ENCODE data around the gene SLCO3A1.

SLCO3A1 gene

DNA sequence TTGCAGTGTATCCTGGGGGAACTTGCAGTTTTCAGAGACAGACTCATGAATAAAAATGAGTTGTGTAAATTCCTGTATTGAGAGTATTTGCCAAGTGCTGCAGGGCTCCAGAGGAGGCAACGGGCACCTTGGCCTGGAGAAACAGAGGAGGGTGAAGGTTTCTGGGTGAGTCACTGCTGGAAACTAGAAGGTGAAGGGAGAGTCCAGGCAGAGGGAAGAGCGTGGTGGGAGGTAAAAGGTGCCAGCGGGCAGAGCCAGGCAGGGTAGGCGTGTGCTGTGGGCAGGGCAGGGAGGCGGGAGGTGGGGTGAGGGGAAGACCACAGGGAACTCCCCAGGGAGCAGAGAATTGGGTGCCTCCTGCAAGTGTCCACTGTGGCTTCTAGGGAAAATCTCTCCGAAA lies 120.8 kb downstream of the SLCO3A1 start:
- ChIA-PET POLR2A (no interaction called here), CTCF (no interaction called here)
- Histone ChIP-seq H3K4me3 (ENCODE audit: low read depth, low read length) (no peak overlapping the region), H3K27ac (ENCODE audit: extremely low read depth, low read depth, low read length) (no peak overlapping the region), H3K36me3 (ENCODE audit: control insufficient read depth in 2 of 2, insufficient read depth in 1 of 2, low read length in 2 of 2) (no peaks in the 10 kb centered on the region), H3K4me1 (ENCODE audit: control insufficient read depth, insufficient read depth, low read length) (no peaks in the 10 kb centered on the region), H3K9me3 (ENCODE audit: control insufficient read depth, insufficient read depth, low read depth, low read length) (no peaks in the 10 kb centered on the region)
- peak; percentile 82 for TF ChIP-seq ZFHX2 (tag by site-specific recombination; conservative IDR thresholded peaks at IDR 0.05)
- TF ChIP-seq, protein P1, sequence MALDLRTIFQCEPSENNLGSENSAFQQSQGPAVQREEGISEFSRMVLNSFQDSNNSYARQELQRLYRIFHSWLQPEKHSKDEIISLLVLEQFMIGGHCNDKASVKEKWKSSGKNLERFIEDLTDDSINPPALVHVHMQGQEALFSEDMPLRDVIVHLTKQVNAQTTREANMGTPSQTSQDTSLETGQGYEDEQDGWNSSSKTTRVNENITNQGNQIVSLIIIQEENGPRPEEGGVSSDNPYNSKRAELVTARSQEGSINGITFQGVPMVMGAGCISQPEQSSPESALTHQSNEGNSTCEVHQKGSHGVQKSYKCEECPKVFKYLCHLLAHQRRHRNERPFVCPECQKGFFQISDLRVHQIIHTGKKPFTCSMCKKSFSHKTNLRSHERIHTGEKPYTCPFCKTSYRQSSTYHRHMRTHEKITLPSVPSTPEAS (tag by site-specific recombination; IDR thresholded peaks at IDR 0.05), result no peak
- peak; percentile 83; the same call in 1 of the 2 replicates for TF ChIP-seq EGR2 (tag by site-specific recombination; IDR thresholded peaks at IDR 0.05; ENCODE audit: low read depth)
- no peak for TF ChIP-seq ZNF629 (tag by site-specific recombination; IDR thresholded peaks at IDR 0.05)

DNA sequence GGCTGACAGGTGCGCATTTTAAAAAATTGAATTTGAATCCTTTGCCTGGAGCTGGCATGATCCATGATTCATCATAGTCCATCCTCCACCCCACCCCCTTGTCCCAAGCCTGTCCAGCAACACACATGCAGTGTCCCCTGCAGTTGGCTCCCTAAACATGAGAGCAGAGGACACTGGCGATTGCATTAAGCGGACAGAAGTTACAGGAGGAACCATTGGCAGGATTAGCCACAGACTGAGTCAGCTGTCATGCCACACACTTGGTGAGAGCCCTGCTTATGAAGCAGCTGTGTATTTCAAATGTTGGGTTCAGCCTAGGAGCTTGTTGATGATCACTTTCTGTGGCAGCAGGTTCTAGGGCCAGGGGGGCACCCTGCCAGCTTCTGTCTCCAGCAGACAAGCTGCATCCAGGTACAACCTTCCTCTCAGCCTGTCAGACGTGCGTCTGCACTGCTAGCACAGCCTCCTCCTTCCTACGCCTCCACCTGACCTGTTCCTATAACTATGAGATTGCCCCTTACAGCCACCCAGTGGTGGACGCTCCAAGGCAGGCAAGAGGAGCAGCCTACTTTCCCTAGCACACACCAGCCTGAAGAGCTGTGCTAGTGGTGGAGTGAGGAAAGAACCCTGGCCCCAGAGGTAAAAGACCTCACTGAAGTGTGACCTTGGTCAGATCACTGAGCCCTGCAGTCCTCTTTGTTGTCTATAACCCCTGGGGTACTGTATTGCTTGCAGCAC lies 121.9 kb downstream of the SLCO3A1 start:
- POLR2A ChIA-PET, result no interaction called here
- TF ChIP-seq, protein P2, sequence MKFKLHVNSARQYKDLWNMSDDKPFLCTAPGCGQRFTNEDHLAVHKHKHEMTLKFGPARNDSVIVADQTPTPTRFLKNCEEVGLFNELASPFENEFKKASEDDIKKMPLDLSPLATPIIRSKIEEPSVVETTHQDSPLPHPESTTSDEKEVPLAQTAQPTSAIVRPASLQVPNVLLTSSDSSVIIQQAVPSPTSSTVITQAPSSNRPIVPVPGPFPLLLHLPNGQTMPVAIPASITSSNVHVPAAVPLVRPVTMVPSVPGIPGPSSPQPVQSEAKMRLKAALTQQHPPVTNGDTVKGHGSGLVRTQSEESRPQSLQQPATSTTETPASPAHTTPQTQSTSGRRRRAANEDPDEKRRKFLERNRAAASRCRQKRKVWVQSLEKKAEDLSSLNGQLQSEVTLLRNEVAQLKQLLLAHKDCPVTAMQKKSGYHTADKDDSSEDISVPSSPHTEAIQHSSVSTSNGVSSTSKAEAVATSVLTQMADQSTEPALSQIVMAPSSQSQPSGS (tag by site-specific recombination; IDR thresholded peaks at IDR 0.05; ENCODE audit: low read depth), result no peak
- Histone ChIP-seq H3K36me3 (ENCODE audit: control insufficient read depth in 2 of 2, insufficient read depth in 1 of 2, low read length in 2 of 2) (no peaks in the 10 kb centered on the region), H3K27ac (ENCODE audit: extremely low read depth, low read depth, low read length) (no peak overlapping the region), H3K4me3 (ENCODE audit: low read depth, low read length) (no peak overlapping the region), H3K9me3 (ENCODE audit: control insufficient read depth, insufficient read depth, low read depth, low read length) (no peaks in the 10 kb centered on the region), H3K4me1 (ENCODE audit: control insufficient read depth, insufficient read depth, low read length) (no peaks in the 10 kb centered on the region)
- CTCF ChIA-PET, result no interaction called here

DNA sequence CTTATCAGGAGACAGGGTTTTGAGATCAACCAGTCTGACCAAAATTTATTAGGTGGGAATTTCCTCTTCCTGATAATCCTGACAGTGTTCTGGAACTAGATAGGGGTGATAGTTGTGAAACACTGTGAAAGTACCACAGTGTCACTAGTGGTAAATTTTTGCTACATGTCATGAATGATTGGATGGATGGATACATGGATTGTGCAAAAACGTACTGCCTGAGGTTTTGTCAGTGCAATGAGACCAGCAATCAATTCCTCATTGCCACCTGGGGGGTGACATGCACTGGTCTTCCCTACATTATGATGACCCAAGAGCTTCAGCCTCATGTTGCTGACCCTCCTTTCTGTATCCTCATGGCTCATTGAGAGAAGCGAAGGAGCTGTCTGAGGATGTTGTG lies 123.5 kb downstream of the SLCO3A1 start:
- Histone ChIP-seq H3K4me1 (ENCODE audit: control insufficient read depth, insufficient read depth, low read length) (no peaks in the 10 kb centered on the region), H3K4me3 (ENCODE audit: low read depth, low read length) (no peak overlapping the region), H3K36me3 (ENCODE audit: control insufficient read depth in 2 of 2, insufficient read depth in 1 of 2, low read length in 2 of 2) (no peaks in the 10 kb centered on the region), H3K27ac (ENCODE audit: extremely low read depth, low read depth, low read length) (no peak overlapping the region), H3K9me3 (ENCODE audit: control insufficient read depth, insufficient read depth, low read depth, low read length) (no peaks in the 10 kb centered on the region)
- POLR2A ChIA-PET, result no interaction called here
- TF ChIP-seq ZNF266 (tag by site-specific recombination; IDR thresholded peaks at IDR 0.05; ENCODE audit: low read depth) (no peak), TRIM28 (IDR thresholded peaks at IDR 0.05; ENCODE audit: borderline replicate concordance, low read length) (no peak), ZNF76 (tag by site-specific recombination; IDR thresholded peaks at IDR 0.05; ENCODE audit: borderline replicate concordance, low read depth) (no peak), GLIS1 (tag by site-specific recombination; IDR thresholded peaks at IDR 0.05) (no peak), ZNF624 (tag by site-specific recombination; IDR thresholded peaks at IDR 0.05) (no peak), ZNF140 (tag by site-specific recombination; IDR thresholded peaks at IDR 0.05) (no peak), GLI2 (tag by site-specific recombination; IDR thresholded peaks at IDR 0.05; ENCODE audit: borderline replicate concordance, low read depth) (no peak), ZNF792 (tag by site-specific recombination; IDR thresholded peaks at IDR 0.05) (no peak)
- TF ChIP-seq, protein P3, sequence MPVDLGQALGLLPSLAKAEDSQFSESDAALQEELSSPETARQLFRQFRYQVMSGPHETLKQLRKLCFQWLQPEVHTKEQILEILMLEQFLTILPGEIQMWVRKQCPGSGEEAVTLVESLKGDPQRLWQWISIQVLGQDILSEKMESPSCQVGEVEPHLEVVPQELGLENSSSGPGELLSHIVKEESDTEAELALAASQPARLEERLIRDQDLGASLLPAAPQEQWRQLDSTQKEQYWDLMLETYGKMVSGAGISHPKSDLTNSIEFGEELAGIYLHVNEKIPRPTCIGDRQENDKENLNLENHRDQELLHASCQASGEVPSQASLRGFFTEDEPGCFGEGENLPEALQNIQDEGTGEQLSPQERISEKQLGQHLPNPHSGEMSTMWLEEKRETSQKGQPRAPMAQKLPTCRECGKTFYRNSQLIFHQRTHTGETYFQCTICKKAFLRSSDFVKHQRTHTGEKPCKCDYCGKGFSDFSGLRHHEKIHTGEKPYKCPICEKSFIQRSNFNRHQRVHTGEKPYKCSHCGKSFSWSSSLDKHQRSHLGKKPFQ (tag by site-specific recombination; IDR thresholded peaks at IDR 0.05), result no peak
- TF ChIP-seq, protein P4, sequence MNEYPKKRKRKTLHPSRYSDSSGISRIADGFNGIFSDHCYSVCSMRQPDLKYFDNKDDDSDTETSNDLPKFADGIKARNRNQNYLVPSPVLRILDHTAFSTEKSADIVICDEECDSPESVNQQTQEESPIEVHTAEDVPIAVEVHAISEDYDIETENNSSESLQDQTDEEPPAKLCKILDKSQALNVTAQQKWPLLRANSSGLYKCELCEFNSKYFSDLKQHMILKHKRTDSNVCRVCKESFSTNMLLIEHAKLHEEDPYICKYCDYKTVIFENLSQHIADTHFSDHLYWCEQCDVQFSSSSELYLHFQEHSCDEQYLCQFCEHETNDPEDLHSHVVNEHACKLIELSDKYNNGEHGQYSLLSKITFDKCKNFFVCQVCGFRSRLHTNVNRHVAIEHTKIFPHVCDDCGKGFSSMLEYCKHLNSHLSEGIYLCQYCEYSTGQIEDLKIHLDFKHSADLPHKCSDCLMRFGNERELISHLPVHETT (tag by site-specific recombination; IDR thresholded peaks at IDR 0.05), result no peak
- CTCF ChIA-PET, result interaction anchor here (1.1 kb wide), 1 partner anchor 271 kb away, joined by 4 read pairs; no protein-coding TSS in a partner anchor
